Endothelial cell of umbilical vein (primary cell): ENCODE results near the gene IL1RL1. TPM values are rescaled to one million over a fixed set of nuclear protein-coding genes. Genes with fewer than 3 reads are reported as not detected.

Source experiments
- BruUV-seq: library from RNA; stranded (reverse); fragments of 400-500 nt; replicated peaks from 2 replicates; lab custom pipeline; 2021; lab: Mats Ljungman, UMichigan
- CTCF ChIA-PET: fragments of 300-600, 350-600 bp; sonication (Branson Sonifier 250); formaldehyde crosslinking; loops from one replicate; lab custom pipeline; 2021; ENCODE audit warnings: antibody characterized with exemption, inconsistent platforms; lab: Charles Lee
- POLR2A ChIA-PET: fragments of 300-600, 350-600 bp; sonication (Branson Sonifier 250); formaldehyde crosslinking; loops from one replicate; lab custom pipeline; 2021; ENCODE audit warnings: antibody characterized with exemption, inconsistent platforms; lab: Charles Lee
- DNase-seq: peaks from one replicate; pipeline ENCODE4 v3.0.0-alpha.2; 2011; ENCODE audit warnings: low read depth, low spot score
- FAIRE-seq: peaks from 2 replicates; lab custom pipeline; 2011; peaks lifted over from hg19 to GRCh38; lab: Jason Lieb, UNC
- H2AFZ ChIP-seq: 2 replicates; pipeline ENCODE4 v1.6.0; 2012; ENCODE audit warnings: low read depth, low read length, control low read depth, inconsistent platforms
- H3K27ac ChIP-seq: 2 replicates; pipeline ENCODE4 v1.5.1; 2011; ENCODE audit warnings: low read depth, mild to moderate bottlenecking, control low read depth, low read length, moderate library complexity; ENCODE audit not compliant: insufficient read depth
- H3K27me3 ChIP-seq, 2 experiments: 2 replicates each; pipeline versions ENCODE4 v1.6.0 to v1.6.1; 2011; ENCODE audit warnings: low read length in 2 of 2, mixed read lengths in 1 of 2; ENCODE audit not compliant: control insufficient read depth in 2 of 2, insufficient read depth in 2 of 2
- H3K36me3 ChIP-seq, 2 experiments: 2 replicates in 1 of 2; 3 replicates in 1 of 2; pipeline ENCODE4 v1.5.1; 2011; ENCODE audit warnings: low read length in 2 of 2, mild to moderate bottlenecking in 1 of 2, moderate library complexity in 1 of 2; ENCODE audit not compliant: control insufficient read depth in 2 of 2, insufficient read depth in 2 of 2; ENCODE audit errors: extremely low read depth in 1 of 2
- H3K4me1 ChIP-seq: 3 replicates; pipeline ENCODE4 v1.5.1; 2011; ENCODE audit warnings: mild to moderate bottlenecking, low read length; ENCODE audit not compliant: control insufficient read depth, insufficient read depth; ENCODE audit errors: extremely low read depth
- H3K4me2 ChIP-seq: 2 replicates; pipeline ENCODE4 v1.6.1; 2011; ENCODE audit warnings: low read length, control low read depth, mixed read lengths; ENCODE audit not compliant: insufficient read depth
- H3K4me3 ChIP-seq, 3 experiments: fragments of 200-600 bp in 1 of 3; sonication (generic), shearing (Covaris generic) in 1 of 3; replicated peaks in 1 of 3; 2 replicates each; pipeline ENCODE4 v1.5.1; 2011 to 2016; ENCODE audit warnings: control low read depth in 3 of 3, low read length in 3 of 3, mild to moderate bottlenecking in 2 of 3, inconsistent platforms in 1 of 3, low read depth in 1 of 3, moderate library complexity in 1 of 3; ENCODE audit not compliant: insufficient read depth in 1 of 3
- H3K79me2 ChIP-seq: 2 replicates; pipeline ENCODE4 v1.6.0; 2012; ENCODE audit warnings: low read length, inconsistent platforms; ENCODE audit not compliant: control insufficient read depth, insufficient read depth
- H3K9ac ChIP-seq: replicated peaks from 2 replicates; pipeline ENCODE3; 2011; ENCODE audit warnings: low read length, control low read depth; ENCODE audit not compliant: insufficient read depth; ENCODE audit errors: extremely low read depth
- H3K9me1 ChIP-seq: replicated peaks from 3 replicates; pipeline ENCODE4 v1.6.0; 2011; ENCODE audit warnings: mild to moderate bottlenecking, low read length; ENCODE audit not compliant: control insufficient read depth, insufficient read depth; ENCODE audit errors: extremely low read depth
- H3K9me3 ChIP-seq: replicated peaks from 2 replicates; pipeline ENCODE4 v1.5.1; 2012; ENCODE audit warnings: low read length, inconsistent platforms; ENCODE audit not compliant: control insufficient read depth, insufficient read depth
- H4K20me1 ChIP-seq: replicated peaks from 2 replicates; pipeline ENCODE3; 2011; ENCODE audit warnings: mild to moderate bottlenecking, low read length; ENCODE audit not compliant: control insufficient read depth, insufficient read depth; ENCODE audit errors: extremely low read depth
- CTCF ChIP-seq, 2 donors: IDR thresholded peaks; 1 replicate in 1 of 2; 2 replicates in 1 of 2; pipeline ENCODE4 v1.5.1; 2011; ENCODE audit warnings: low read length in 2 of 2, mild to moderate bottlenecking in 2 of 2, moderate library complexity in 2 of 2, control low read depth in 1 of 2, inconsistent platforms in 1 of 2, low read depth in 1 of 2; ENCODE audit not compliant: insufficient read depth in 1 of 2; ENCODE audit errors: extremely low read depth in 1 of 2
- EZH2 ChIP-seq: IDR thresholded peaks from 2 replicates; pipeline ENCODE4 v1.6.1; 2012; ENCODE audit warnings: borderline replicate concordance, low read depth, mild to moderate bottlenecking, moderate library complexity, low read length, inconsistent platforms; ENCODE audit not compliant: severe bottlenecking
- FOS ChIP-seq: IDR thresholded peaks from 2 replicates; pipeline ENCODE4 v1.6.1; 2011; ENCODE audit warnings: mild to moderate bottlenecking, low read length, moderate library complexity, borderline replicate concordance; ENCODE audit not compliant: insufficient read depth
- GATA2 ChIP-seq: IDR thresholded peaks from 2 replicates; pipeline ENCODE4 v1.7.0; 2011; ENCODE audit warnings: low read depth, mild to moderate bottlenecking, moderate library complexity, mixed read lengths, low read length; ENCODE audit not compliant: insufficient read length, insufficient read depth
- JUN ChIP-seq: IDR thresholded peaks from 2 replicates; pipeline ENCODE4 v1.6.1; 2011; ENCODE audit warnings: borderline replicate concordance, low read depth; ENCODE audit not compliant: insufficient read length, insufficient read depth
- MAX ChIP-seq: IDR thresholded peaks from 2 replicates; pipeline ENCODE4 v1.6.1; 2011; ENCODE audit not compliant: insufficient read depth, insufficient read length
- MYC ChIP-seq: IDR thresholded peaks from one replicate; pipeline ENCODE4 v1.6.1; 2011; ENCODE audit warnings: mild to moderate bottlenecking, low read depth, low read length
- POLR2A ChIP-seq: IDR thresholded peaks from 2 replicates; pipeline ENCODE4 v1.6.1; 2012; ENCODE audit warnings: low read depth, mild to moderate bottlenecking, control low read depth, low read length
- POLR2AphosphoS5 ChIP-seq: IDR thresholded peaks from 2 replicates; pipeline ENCODE4 v1.6.1; 2012; ENCODE audit warnings: low read depth, mild to moderate bottlenecking, control low read depth, low read length, moderate library complexity; ENCODE audit not compliant: insufficient read depth
- dilution Hi-C: fragments of 300-500 bp; cut with MboI; formaldehyde crosslinking; loops from one replicate; pipeline ENCODE4 v1.15.0; 2019; ENCODE audit warnings: low sequenced_read_pairs; ENCODE audit not compliant: extremely low pct_ligation_motif_present
- intact Hi-C: fragments of 100-400 bp; cut with micrococcal nuclease; formaldehyde crosslinking; loops from one replicate; pipeline ENCODE4 v1.10.0; 2022
- polyA plus RNA-seq, 4 experiments: library from polyadenylated mRNA; depleted of rRNA in 3 of 4; stranded (reverse) in 3 of 4; unstranded in 1 of 4; fragments of >200 nt; gene quantifications; 2 replicates each; pipeline versions ENCODE4 v1.2.1 to v1.2.3, GENCODE V29; 2011 to 2012; ENCODE audit warnings: missing spikeins in 1 of 4
- total RNA-seq: library from RNA; stranded (reverse); gene quantifications from 2 replicates; pipeline ENCODE4 v1.2.3, GENCODE V29; 2021

The IL1RL1 gene
- total and polyA plus RNA-seq, 2 donors (not counting 3 experiments of a cell fraction or from before 2014, with no cell fraction given), result 32.2 to 44.0 TPM

GRCh38 chr2:102396012-102396411 is 84.6 kb downstream of the IL1RL1 start:
- no peaks in the 10 kb centered on the region for H3K79me2 ChIP-seq
- BruUV-seq, result no TSS peak
- H3K9me3 ChIP-seq, result no peaks in the 10 kb centered on the region
- DNase-seq (no peak), FAIRE-seq (no peak)
- H3K27ac ChIP-seq, result no peak overlapping the region
- no peak overlapping the region for H2AFZ ChIP-seq
- no peak for TF ChIP-seq CTCF (IDR thresholded peaks at IDR 0.05; ENCODE audit: extremely low read depth in 1 of 2, insufficient read depth in 1 of 2, low read depth in 1 of 2, low read length in 2 of 2)
- no peak for TF ChIP-seq GATA2
- no peak for TF ChIP-seq MYC
- no peak for TF ChIP-seq FOS
- TF ChIP-seq EZH2, result no peak
- no peak for TF ChIP-seq JUN
- no peak for TF ChIP-seq POLR2AphosphoS5
- TF ChIP-seq POLR2A, result no peak
- TF ChIP-seq MAX, result no peak
- ChIA-PET CTCF (interaction anchor here (0.7 kb wide), 1 partner anchor 110 kb away, joined by 3 read pairs; no protein-coding TSS in a partner anchor), POLR2A (no interaction called here)
- intact Hi-C loops, result no loop called here
- no peaks in the 10 kb centered on the region for H4K20me1 ChIP-seq
- dilution Hi-C loops, result no loop called here
- no peaks in the 10 kb centered on the region for H3K36me3 ChIP-seq
- H3K9me1 ChIP-seq, result no peaks in the 10 kb centered on the region
- H3K4me1 ChIP-seq, result no peaks in the 10 kb centered on the region
- no peak overlapping the region for H3K9ac ChIP-seq
- H3K4me2 ChIP-seq, result no peak overlapping the region
- no peaks in the 10 kb centered on the region for H3K27me3 ChIP-seq
- no peak overlapping the region for H3K4me3 ChIP-seq
